Measurements from ENCODE around the gene TST. TPM values are rescaled to one million over a fixed set of nuclear protein-coding genes. Genes with fewer than 3 reads are reported as not detected.

TST gene
- total and polyA plus RNA-seq, 9 of the 15 experiments (the other 6 are each of a cell fraction or from before 2014, with no cell fraction given), result 1.4 to 26.9 (median 12.4) TPM

GRCh38 chr22:36979016-36979910 is 40.0 kb downstream of the TST start:
- intact Hi-C loops (cut with micrococcal nuclease) (loop anchor here (5.0 kb wide), 4 partner anchors 107 to 432 kb away; no protein-coding TSS in a partner anchor), in situ Hi-C loops (cut with MboI) (no loop called here)
- Histone ChIP-seq H3K79me2 (ENCODE audit: control insufficient read depth, insufficient read depth, low read length) (no peaks in the 10 kb centered on the region), H3K4me1 (replicated peaks in 1 of 2; ENCODE audit: control insufficient read depth in 2 of 2, insufficient read depth in 2 of 2, low read length in 2 of 2) (peaks cover 25 to 34% of the 10 kb centered on the region in 2 experiments; a peak in 4 of 5 replicates), H4K20me1 (replicated peaks; ENCODE audit: control insufficient read depth, insufficient read depth, low read length) (no peaks in the 10 kb centered on the region), H3K9me1 (ENCODE audit: control insufficient read depth, insufficient read depth, low read length) (no peaks in the 10 kb centered on the region), H2AFZ (ENCODE audit: low read depth, low read length) (no peak overlapping the region), H3K36me3 (ENCODE audit: control insufficient read depth, insufficient read depth, low read length) (no peaks in the 10 kb centered on the region; the same call in 2 of the 3 replicates), H3K9ac (ENCODE audit: insufficient read depth in 1 of 2, low read depth in 2 of 2, low read length in 2 of 2) (no peak overlapping the region), H3K27ac (ENCODE audit: extremely low read depth, low read depth, low read length) (no peak overlapping the region), H3K27me3 (ENCODE audit: control insufficient read depth in 2 of 2, insufficient read depth in 2 of 2, low read length in 2 of 2) (no peaks in the 10 kb centered on the region), H3K4me3 (no peak overlapping the region), H3K4me2 (ENCODE audit: insufficient read depth, low read length) (no peak overlapping the region), H3K9me3 (replicated peaks; ENCODE audit: control insufficient read depth, insufficient read depth, low read depth, low read length) (0 out of 2 replicates have a peak, but pooled peaks cover 3% of the 10 kb centered on the region)
- ChIA-PET POLR2A (interaction anchor here (0.7 to 0.8 kb wide), 2 partner anchors 23 to 591 kb away, joined by 3 read pairs; no protein-coding TSS in a partner anchor), CTCF (ENCODE audit: low intra/inter-chr PET ratio) (interaction anchor here (1.5 kb wide), 1 partner anchor 197 kb away, joined by 7 read pairs; no protein-coding TSS in a partner anchor)
- FAIRE-seq (no peak), DNase-seq (ENCODE audit: extremely low read depth in 1 of 4, low spot score in 3 of 4) (no peak), ATAC-seq (no peak)
- no TSS peak for BruUV-seq (replicated peaks)
- WGBS (ENCODE audit: insufficient coverage, low coverage, missing lambda C conversion rate), result 83% methylated on average over 9 of the region's 13 CpGs
- TF ChIP-seq CBX3 (IDR thresholded peaks at IDR 0.05; ENCODE audit: borderline replicate concordance in 1 of 2, low read length in 2 of 2) (no peak), ZNF717 (CRISPR knock-in tag; IDR thresholded peaks at IDR 0.05) (no peak), NCOR1 (IDR thresholded peaks at IDR 0.05) (no peak), NR2C2 (CRISPR knock-in tag; IDR thresholded peaks at IDR 0.05) (no peak), NR2C2 (tag; IDR thresholded peaks at IDR 0.05) (no peak), ZNF696 (CRISPR knock-in tag; conservative IDR thresholded peaks at IDR 0.05) (no peak), MYC (IDR thresholded peaks at IDR 0.05; ENCODE audit: low read depth, low read length) (no peak), MYC (CRISPR knock-in tag; IDR thresholded peaks at IDR 0.05; ENCODE audit: borderline replicate concordance, low read depth) (no peak), MEF2D (tag; conservative IDR thresholded peaks at IDR 0.05; ENCODE audit: low read depth) (no peak), RAD21 (CRISPR knock-in tag; conservative IDR thresholded peaks at IDR 0.05 in 1 of 2, IDR thresholded peaks at IDR 0.05 in 1 of 2) (no peak), PML (IDR thresholded peaks at IDR 0.05; ENCODE audit: low read length) (no peak), CUX1 (CRISPR knock-in tag; IDR thresholded peaks at IDR 0.05) (no peak), CREB1 (IDR thresholded peaks at IDR 0.05) (no peak), CREB1 (CRISPR knock-in tag; IDR thresholded peaks at IDR 0.05) (no peak)
- TF ChIP-seq, protein P1, sequence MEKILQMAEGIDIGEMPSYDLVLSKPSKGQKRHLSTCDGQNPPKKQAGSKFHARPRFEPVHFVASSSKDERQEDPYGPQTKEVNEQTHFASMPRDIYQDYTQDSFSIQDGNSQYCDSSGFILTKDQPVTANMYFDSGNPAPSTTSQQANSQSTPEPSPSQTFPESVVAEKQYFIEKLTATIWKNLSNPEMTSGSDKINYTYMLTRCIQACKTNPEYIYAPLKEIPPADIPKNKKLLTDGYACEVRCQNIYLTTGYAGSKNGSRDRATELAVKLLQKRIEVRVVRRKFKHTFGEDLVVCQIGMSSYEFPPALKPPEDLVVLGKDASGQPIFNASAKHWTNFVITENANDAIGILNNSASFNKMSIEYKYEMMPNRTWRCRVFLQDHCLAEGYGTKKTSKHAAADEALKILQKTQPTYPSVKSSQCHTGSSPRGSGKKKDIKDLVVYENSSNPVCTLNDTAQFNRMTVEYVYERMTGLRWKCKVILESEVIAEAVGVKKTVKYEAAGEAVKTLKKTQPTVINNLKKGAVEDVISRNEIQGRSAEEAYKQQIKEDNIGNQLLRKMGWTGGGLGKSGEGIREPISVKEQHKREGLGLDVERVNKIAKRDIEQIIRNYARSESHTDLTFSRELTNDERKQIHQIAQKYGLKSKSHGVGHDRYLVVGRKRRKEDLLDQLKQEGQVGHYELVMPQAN (IDR thresholded peaks at IDR 0.05; ENCODE audit: borderline replicate concordance), result no peak

Data from K562 (cell line).